Inflammatory macrophage treated with lipopolysaccharide for 4 hours (primary cell): ENCODE measurements around the gene STRAP.
"Not testable (repeated sequence)": the region's sequence is repeated elsewhere in the genome, so short reads cannot be mapped to it uniquely, and the experiment has no call there.

ENCODE experiments used
- DNase-seq: peaks from one replicate; pipeline ENCODE4 v3.0.0-alpha.2; 2020

The STRAP gene

DNA sequence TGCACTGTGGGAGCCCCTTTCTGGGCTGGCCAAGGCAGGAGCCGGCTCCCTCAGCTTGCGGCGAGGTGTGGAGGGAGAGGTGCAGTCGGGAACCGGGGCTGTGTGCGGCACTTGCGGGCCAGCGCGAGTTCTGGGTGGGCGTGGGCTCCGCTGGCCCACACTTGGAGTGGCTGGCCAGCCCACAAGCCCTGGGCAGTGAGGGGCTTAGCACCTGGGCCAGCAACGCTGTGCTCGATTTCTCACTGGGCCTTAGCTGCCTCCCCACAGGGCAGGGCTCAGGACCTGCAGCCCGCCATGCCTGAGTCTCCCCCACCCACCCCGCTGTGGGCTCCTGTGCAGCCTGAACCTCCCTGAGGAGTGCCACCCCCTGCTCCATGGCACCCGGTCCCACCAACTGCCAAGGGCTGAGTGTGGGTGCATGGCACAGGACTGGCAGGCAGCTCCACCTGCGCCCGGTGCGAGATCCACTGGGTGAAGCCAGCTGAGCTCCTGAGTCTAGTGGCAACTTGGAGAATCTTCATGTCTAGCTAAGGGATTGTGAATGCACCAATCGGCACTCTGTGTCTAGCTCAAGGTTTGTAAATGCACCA, 7.5 kb upstream of the STRAP start:
- DNase-seq = not testable (repeated sequence)

DNA sequence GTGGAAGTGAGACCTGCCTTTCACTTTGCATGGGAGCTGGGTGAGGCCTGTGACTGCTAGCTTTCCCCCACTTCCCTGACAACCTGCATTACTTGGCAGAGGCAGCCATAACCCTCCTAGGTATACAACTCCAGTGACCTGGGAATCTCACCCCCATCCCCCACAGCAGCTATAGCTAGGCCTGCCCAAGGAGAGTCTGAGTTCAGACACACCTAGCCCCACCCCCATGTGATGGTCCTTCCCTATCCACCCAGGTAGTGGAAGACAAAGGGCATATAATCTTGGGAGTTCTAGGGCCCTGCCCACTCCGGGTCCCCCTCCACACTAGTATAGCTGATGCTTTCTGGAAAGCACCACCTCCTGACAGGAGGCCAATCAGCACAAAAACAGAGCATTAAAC, 6.3 kb upstream of the STRAP start:
- no peak for DNase-seq

DNA sequence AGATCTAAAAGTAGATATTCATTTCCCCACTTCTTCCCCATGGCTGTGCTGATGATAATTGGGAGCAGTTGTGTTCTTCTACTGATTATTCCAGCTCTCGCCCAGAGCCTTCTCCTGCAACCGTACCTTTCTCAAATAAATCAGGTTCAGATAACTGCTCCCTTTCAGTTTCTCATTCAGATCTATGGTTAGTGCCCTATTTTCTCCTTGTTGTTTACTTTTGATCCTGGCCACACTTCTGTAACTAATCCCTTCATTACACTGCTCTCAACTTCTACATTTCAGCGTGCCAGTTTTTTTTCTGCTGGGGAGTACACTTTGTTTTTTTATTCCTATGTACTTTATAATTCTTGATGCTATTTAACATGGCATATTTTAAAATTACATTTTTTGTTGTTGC, 2.8 kb upstream of the STRAP start:
- no peak for DNase-seq

DNA sequence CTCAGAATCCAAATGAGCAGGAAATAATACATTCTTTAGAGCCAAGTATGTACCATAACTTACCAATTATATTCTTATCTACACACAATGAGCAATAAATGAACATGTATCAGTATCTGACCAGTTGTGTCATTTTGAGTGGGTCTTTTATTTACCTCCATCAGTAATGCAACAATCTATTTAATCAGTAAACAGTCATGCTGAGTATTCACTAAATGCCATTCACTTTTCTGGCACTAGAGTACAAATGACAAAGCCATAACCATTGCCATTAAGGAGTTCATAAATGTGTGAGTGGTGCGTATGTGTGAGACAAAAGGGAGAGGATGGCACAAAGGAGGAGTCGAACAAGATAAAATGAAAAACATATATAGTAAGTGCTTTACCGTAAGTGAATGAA, 1.5 kb upstream of the STRAP start:
- no peak for DNase-seq

DNA sequence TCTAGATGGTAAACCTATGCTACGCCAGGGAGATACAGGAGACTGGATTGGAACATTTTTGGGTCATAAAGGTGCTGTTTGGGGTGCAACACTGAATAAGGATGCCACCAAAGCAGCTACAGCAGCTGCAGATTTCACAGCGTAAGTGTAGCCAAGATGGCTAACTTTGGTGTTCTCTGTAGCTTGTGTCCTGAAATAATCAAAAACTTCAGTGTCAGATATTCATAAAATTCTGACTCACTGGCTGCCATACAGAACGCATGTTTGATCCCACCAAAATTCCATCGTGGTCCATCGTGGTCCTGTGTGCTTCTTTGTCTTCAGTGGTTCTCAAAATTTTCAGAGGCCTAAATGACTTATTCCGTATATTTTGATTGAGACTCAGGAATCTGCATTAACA, 1.3 kb downstream of the STRAP start:
- no peak for DNase-seq

DNA sequence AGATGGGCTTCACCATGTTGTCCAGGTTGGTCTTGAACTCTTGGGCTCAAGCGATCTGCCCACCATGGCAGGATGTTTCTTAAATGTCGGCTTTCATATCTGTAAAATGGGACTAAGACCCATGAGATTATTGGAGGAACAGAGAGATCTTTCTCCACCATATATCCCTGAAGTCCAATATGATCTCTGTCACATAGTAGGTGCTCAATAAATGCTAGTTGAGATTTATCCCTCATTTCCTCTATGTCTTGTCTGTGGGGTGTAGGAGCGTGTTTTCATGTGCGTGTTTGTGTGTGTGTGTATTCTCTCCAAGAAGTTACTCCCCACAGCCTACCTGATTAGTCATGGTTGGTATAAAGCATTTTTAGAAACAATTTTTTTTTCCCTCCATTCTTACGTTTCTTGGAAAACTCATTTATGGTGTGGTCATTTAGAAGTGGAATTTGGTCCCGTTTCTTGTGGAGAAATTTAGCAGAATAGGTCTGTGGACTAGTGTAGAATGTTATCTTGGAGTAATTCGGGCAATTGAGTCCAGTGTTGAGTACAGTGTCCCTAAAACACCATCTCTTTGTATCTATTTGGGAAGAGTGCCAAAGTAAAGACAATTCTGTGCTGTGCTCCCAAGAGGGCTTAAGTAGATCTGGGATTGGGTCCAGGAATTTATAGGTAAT, 4.3 kb downstream of the STRAP start:
- no peak for DNase-seq

DNA sequence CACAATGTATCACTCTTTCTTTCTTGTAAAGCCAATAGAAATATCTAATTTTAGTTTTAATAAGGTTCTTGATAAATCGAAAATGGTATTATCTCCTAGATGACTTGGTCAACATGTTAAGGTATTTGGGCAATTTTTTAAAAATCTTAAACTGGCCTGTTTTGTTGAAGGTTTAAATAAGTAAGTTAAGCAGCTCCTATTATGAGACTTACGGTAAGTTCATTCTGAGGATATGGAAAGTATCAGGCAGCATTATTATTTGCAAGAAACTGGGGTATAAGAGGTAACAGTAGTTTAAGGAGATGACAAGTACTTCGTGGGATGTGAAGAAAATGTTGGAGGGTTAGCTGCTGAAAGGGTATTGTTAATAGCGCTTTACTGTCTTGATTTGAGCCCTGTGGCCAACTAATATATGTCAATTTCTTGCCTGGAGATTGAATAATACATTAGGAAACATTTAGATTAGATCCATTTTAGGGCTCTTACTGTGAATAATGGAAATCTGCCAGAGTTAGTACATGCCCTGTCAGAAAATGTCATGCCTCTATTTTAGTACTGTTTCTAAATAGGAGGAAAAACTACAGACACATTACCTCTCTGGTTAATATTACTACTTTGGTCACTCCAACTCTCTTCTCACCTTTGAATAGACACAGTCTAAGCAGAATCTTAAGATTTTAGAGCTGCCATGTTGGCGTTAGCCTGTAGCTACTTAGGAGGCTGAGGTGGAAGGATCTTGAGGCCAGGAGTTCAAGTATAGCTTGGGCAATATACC, 5.0 kb downstream of the STRAP start:
- no peak for DNase-seq

DNA sequence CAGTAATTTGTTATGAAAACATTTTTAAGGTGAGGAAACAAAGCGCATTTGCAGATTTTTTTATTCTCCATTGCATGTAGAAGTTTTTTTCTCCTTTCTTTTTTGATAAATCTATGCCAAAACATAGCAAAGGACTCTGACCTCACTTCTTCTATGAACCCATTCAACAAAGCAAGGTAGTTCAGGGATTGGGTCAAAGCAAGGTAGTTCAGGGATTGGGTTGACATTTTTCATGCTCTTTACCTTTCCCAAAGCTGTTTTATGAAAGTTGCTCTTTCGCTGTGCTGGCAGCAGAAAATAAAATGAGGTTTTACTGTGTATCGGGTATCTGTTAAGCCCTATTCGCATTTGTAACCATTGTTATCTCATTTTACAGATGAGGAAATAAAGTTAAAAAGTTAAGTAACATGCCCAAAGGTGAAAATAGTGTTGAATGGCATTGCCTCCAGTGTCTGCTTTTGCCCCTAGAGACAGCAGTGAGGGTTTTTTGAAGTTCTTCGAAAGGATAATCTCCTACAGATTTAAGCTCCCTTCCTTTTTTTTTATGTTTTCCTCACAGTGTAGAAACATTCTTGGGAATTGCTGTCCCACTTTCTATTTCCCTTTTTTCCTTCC, 10.6 kb downstream of the STRAP start:
- no peak for DNase-seq

DNA sequence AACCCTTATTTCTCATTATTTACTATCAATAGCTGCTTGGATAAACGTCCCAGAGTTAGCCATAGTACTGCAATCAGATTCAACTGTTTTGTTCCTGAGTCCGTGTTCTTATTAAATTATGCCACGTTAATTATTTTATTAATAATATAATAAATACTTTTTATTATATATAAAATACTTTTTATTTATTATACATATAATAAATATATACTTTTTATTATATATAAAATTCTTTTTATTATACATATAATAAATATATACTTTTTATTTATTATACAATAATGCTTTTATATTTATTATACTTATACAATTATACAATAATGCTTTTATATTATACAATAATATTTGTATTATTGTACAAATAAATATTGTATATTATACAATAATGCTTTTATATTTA, 11.1 kb downstream of the STRAP start:
- no peak for DNase-seq

DNA sequence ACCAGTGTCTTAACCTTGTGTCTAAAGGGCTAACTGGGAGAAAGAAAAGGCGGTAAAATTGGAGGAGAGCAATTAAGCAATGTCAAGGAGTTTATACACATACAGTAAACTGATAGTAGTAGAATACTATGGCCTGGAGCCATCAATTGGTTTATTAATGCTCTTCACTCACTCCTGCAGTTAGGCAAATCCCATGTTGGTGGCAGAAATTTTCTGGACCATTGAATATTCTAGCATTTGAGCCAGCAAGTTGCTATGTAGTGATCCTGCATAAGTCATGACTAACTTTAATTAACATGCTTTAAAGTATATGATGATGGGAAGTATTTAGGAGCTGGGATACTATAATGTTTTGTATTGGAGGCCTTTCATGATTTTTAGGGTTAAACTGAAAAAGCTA, 14.7 kb downstream of the STRAP start:
- DNase-seq = no peak

DNA sequence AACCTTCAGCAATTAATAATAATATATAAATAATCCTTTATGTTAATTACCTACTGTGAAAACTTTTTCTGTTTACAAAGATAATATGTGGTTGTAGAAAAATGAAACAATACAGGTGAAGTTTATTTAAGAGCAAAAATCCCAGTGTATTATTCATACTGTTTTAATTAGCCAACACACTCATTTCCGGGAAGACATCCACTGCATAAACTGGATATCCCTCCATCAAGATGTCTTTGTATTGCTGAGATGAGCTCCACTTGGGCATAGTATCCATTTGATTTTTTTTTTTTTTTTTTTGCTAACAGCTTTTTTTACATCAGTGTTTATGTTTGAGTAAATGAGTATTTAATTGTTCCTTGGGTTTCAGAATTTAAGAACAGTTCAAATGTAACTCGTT, 15.2 kb downstream of the STRAP start:
- DNase-seq = no peak

DNA sequence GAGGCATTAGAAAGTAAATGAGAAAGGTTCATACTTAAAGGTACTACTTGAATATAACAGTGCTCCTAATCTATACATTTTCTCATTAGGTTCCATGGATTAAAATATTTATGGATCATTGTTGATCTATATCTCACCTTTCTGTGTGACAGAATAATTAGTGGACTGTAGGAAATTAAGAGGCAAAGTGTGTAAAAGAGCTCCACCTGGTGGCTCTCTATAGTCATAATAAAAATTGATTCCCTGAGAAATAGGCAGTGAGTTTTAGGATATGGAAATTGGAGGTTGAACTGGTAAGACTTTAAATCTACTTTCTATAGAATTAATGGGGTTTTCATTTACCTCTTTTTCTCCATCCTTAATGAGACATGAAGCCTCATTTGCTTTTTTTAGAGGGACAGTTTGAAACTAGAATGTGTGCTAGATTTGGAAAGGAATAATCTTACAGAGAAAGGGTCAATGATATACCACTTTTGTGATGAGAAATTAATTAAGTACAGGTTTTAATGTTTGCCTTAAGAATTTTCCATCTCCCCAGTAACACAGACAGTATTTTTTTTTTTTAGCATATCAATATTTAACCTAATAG, 17.2 kb downstream of the STRAP start:
- peak; percentile 26 for DNase-seq

DNA sequence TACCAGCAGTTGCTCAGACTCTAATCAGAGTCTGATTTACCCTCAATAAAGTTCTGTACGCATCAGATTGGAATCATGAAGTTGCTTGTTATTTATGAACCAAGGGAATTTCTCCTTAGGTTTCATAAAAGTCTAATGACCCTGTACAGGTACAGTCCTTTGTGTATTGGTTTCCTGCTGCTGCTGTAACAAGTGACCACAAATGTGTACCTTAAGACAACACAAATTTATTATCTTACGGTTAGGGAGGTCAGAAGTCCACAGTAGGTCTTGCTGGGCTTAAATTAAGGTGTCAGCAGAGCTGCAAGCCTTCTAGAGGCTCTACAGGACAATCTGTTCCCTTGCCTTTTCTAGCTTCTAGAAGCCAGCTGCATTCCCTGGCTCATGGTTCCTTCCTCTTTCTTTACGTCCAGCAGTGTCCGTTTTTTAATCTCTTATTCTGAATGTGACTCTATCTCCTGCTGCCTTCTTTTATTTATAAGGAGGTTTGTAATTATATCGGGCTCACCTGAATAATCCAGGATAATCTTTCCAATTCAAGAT, 22.3 kb downstream of the STRAP start:
- DNase-seq = no peak

DNA sequence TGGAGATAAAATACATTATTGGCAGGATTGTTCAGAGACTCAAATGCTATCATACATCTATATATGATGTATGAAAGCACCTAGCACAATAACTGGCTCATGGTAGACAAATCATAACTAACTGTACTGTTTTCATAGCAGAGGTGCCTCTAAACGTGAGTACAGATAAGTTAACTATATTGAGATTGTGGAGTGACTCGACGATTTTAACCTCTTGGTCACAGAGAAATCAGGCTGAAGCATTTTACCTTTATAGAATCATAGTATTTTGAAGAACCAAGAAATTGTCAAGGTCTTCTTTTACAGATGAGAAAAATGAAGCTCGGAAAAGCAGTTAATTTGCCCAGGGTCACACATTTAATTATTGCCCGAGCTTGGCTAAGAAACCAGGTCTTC, 28.3 kb downstream of the STRAP start:
- DNase-seq = no peak

DNA sequence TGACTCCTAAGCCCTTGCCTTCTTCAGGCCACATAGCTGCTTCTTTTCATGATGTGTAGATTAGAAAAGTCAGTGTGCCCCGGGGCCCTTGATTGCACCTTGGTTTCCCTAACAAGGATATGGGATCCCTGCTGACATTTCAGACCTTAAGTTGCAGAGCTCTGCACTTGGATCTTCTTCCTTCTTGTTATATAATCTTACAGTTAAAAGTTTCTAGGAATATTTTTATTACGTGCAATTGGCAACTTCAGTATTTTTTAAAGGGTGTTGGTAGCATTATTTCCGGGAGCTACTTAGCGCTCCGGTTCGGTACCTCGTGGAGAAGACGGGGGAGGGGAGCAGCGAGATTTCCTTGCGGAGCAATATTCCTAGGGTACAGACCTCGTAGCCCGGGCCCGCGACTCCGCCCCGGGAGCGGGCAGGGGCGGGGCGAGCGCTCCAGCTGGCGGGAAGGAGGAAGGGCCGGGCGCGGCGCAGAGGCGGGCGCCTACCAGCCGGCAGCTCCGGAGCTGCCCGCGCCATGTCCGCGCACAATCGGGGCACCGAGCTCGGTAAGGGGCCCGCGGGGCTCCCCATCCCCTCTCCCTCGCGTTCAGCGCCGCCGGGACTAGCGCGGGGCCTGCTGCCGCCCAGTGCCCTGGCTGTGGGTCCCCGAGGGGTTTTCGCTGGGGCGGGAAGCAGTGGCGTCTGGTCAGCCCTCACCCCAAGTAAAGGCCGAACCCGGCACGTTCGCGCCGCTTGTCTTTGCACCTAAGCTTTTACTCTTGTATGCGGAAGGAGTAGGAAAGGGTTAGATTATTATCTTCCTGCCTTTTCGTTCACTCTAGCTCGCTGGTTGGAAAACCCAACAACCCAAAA, 28.9 kb downstream of the STRAP start, which contains the start of gene DERA:
Gene DERA (plus strand): TSS at position 469 of the 858 bp plus-strand sequence. CDS start 52 bp downstream, at position 521.
- peak; percentile 71 for DNase-seq

DNA sequence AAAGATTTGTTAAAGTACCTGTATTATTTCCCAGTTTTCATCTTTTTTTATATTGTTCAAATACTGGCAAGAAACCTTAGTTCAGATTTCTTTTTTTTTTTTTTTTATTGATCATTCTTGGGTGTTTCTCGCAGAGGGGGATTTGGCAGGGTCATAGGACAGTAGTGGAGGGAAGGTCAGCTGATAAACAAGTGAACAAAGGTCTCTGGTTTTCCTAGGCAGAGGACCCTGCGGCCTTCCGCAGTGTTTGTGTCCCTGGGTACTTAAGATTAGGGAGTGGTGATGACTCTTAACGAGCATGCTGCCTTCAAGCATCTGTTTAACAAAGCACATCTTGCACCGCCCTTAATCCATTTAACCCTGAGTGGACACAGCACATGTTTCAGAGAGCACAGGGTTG, 29.7 kb downstream of the STRAP start:
- DNase-seq = not testable (repeated sequence)

DNA sequence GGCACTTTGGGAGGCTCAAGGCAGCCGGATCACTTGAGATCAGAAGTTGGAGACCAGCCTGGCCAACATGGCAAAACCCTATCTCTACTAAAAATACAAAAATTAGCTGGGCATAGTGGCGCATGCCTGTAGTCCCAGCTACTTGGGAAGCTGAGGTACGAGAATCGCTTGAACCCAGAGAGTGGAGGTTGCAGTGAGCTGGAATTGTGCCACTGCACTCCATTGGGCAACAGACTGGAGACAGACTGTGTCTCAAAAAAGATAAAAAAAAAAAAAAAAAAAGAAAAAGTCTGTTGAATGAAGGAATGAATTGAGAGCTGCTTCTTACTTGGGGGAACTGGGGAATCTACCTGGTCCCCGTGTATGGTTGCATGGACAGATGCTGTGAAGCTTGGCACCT, 31.9 kb downstream of the STRAP start:
- DNase-seq = not testable (repeated sequence)

DNA sequence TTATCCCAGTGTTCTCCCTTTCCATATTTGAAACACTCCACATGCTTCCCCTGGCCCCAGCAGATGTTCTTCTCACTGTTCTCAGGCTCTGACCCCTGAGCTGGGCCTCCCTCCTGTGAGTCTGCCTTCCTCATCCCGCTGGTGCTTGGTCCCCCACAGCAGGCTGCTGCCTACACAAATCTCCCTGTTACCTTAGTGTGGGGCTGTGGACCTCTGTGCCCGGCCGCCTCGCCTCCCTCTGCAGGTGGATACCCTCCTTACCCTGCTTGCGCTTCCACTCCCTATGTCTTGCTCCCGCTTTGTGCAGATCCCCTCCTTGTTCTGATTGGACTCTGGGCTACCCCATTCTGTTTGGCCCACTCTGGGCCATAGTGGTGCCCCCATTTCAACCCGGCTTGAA, 35.9 kb downstream of the STRAP start:
- no peak for DNase-seq

DNA sequence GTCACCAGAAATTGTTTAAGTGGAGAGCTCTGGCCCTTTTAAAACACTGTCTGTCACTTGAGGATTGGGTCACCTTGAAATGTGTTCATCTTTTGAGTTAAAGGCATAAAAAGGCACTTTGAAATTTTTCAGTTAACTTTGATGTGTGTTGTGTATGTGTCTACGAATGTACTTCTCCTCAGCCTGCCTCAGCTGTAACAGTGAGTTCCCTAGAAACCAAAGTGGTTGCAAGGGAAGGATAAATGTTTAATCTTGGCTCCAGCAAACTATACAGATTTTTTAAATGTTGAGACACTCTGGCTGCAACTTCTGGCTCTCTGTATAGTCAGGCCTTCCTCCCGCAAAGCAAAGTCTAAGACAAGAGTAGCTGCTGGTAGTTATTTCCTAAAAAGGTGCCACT, 37.2 kb downstream of the STRAP start:
- DNase-seq = no peak

DNA sequence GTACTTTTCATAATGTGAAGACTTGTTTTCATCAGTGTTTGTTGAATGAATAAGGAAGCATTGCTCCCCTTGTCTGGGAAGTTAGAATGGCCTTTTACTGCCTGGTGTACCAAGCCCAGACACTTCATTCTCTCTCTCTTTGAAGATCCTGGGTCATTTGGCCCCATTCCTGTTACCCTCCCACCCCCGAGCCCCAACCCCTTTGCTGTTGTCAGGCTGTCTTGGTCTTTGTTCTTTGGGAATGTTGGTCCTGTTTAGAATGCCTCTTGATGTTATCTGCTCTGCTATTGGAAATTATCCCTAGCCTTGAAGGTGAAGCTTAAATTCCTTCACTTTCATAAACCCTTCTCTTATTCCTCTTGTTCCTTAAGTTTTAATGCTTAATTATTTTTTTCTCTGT, 42.8 kb downstream of the STRAP start:
- DNase-seq = no peak

DNA sequence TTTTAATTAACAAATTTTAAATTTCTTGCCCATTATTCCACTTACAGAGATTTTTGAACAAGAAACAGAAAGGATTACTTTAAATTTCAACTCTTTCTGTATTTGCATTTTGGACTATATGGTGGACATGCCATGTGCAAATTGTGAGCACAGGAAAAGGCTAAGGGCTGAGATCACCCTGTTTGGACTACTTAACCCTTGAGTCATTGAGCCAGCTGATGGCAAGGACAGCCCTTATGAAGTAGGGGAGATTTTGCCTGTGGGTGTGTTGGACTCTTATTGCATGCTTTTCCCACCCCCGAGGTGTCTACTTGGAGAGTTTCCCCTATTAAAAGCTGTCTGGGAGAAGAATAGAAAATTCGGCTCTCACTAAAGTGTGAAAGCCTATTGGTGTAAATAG, 46.2 kb downstream of the STRAP start:
- peak; percentile 69 for DNase-seq
